Activated T-cell treated with anti-CD3 and anti-CD28 coated beads, Interleukin-2, amount 50 U/mL, for 24 hours (primary cell): ENCODE data around the gene ZNF860.

Experiments used
- DNase-seq: peaks from one replicate; pipeline ENCODE4 v3.0.0-alpha.2; 2020
- H3K27ac Mint-ChIP-seq: 2 replicates; pipeline ENCODE4 v1.8.0; 2020; ENCODE audit warnings: mild to moderate bottlenecking, mixed read lengths
- H3K27me3 Mint-ChIP-seq: 2 replicates; pipeline ENCODE4 v1.8.0; 2020; ENCODE audit warnings: mixed read lengths
- H3K36me3 Mint-ChIP-seq: 2 replicates; pipeline ENCODE4 v1.8.0; 2020; ENCODE audit warnings: low read depth, mixed read lengths
- H3K4me1 Mint-ChIP-seq: 2 replicates; pipeline ENCODE4 v1.8.0; 2020; ENCODE audit warnings: low read depth, mixed read lengths
- H3K4me3 Mint-ChIP-seq: 2 replicates; pipeline ENCODE4 v1.8.0; 2020; ENCODE audit warnings: mild to moderate bottlenecking, moderate library complexity, mixed read lengths
- H3K9me3 Mint-ChIP-seq: 2 replicates; pipeline ENCODE4 v1.8.0; 2020; ENCODE audit warnings: mixed read lengths

The ZNF860 gene

GRCh38 chr3:32022947-32023346 lies 41.4 kb downstream of the ZNF860 start:
- no peaks in the 10 kb centered on the region for H3K36me3 Mint-ChIP-seq
- peaks cover 13% of the 10 kb centered on the region for H3K27me3 Mint-ChIP-seq
- no peaks in the 10 kb centered on the region for H3K9me3 Mint-ChIP-seq
- H3K4me3 Mint-ChIP-seq = no peak overlapping the region
- no peak for DNase-seq
- no peak overlapping the region for H3K27ac Mint-ChIP-seq
- peaks cover 2% of the 10 kb centered on the region for H3K4me1 Mint-ChIP-seq

- no peak for DNase-seq
- Mint-ChIP-seq H3K27ac (no peak overlapping the region), H3K27me3 (peaks cover 17% of the 10 kb centered on the region), H3K36me3 (no peaks in the 10 kb centered on the region), H3K4me1 (no peaks in the 10 kb centered on the region), H3K9me3 (no peaks in the 10 kb centered on the region), H3K4me3 (no peak overlapping the region)
Observed at GRCh38 chr3:32026593-32026992, 45.0 kb downstream of the ZNF860 start.

- H3K9me3 Mint-ChIP-seq = peaks cover 16% of the 10 kb centered on the region
- no peak overlapping the region for H3K4me3 Mint-ChIP-seq
- no peak for DNase-seq
- no peaks in the 10 kb centered on the region for H3K4me1 Mint-ChIP-seq
- no peaks in the 10 kb centered on the region for H3K36me3 Mint-ChIP-seq
- H3K27me3 Mint-ChIP-seq = peaks cover 7% of the 10 kb centered on the region
- H3K27ac Mint-ChIP-seq = no peak overlapping the region
Observed at GRCh38 chr3:32037932-32038267, 56.4 kb downstream of the ZNF860 start.

- peaks cover 2% of the 10 kb centered on the region for H3K36me3 Mint-ChIP-seq
- no peaks in the 10 kb centered on the region for H3K27me3 Mint-ChIP-seq
Observed at GRCh38 chr3:32041316-32041715, 59.8 kb downstream of the ZNF860 start.

More at GRCh38 chr3:32041316-32041715, 59.8 kb downstream of the ZNF860 start:
- Mint-ChIP-seq H3K27ac (no peak overlapping the region), H3K4me3 (no peak overlapping the region), H3K4me1 (no peaks in the 10 kb centered on the region), H3K9me3 (peaks cover 22% of the 10 kb centered on the region)
- DNase-seq = no peak
